ENCODE data around the gene SRGAP3.

SRGAP3 gene

GRCh38 chr3:9271903-9272302 lies 22.5 kb upstream of the SRGAP3 start:
- ATAC-seq (no peak), DNase-seq (no peak)
- Mint-ChIP-seq H3K9me3 (peaks cover 4 to 8% of the 10 kb centered on the region in 2 donors), H3K27me3 (no peaks in the 10 kb centered on the region), H3K4me3 (no peak overlapping the region), H3K4me1 (no peaks in the 10 kb centered on the region), H3K27ac (no peak overlapping the region)

GRCh38 chr3:9270704-9271103 lies 21.3 kb upstream of the SRGAP3 start:
- Mint-ChIP-seq H3K4me3 (no peak overlapping the region), H3K27ac (no peak overlapping the region), H3K4me1 (no peaks in the 10 kb centered on the region), H3K27me3 (no peaks in the 10 kb centered on the region), H3K9me3 (peaks cover 4 to 8% of the 10 kb centered on the region in 2 donors)
- no peak for ATAC-seq
- DNase-seq = no peak

GRCh38 chr3:9266716-9267115 lies 17.3 kb upstream of the SRGAP3 start:
- DNase-seq (no peak), ATAC-seq (no peak)
- no peak overlapping the region for H3K4me3 Mint-ChIP-seq
- H3K4me1 Mint-ChIP-seq = no peaks in the 10 kb centered on the region
- H3K27me3 Mint-ChIP-seq = no peaks in the 10 kb centered on the region
- no peak overlapping the region for H3K27ac Mint-ChIP-seq
- no peaks in the 10 kb centered on the region for H3K9me3 Mint-ChIP-seq

GRCh38 chr3:9260305-9260704 lies 10.9 kb upstream of the SRGAP3 start:
- no peak for ATAC-seq

DNA sequence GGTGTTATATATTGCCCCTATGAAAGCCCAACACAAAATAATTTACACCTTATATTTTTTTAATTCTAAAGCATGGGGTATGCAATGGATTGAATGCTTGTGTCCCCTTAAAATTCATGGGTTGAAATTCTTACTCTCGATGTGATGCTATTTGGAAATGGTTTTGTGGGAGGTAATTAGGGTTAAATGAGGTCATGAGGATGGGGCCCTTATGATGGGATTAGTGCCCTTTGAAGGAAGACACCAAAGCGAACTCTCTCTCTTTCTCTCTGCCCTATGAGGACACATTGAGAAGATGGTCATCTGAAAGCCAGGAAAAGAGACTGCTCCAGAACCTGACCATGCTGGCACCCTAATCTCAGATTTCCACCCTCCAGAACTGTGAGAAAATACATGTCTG lies 7.6 kb upstream of the SRGAP3 start:
- Mint-ChIP-seq H3K27me3 (no peaks in the 10 kb centered on the region), H3K4me1 (no peaks in the 10 kb centered on the region), H3K27ac (no peak overlapping the region), H3K9me3 (peaks cover 0 to 4% of the 10 kb centered on the region in 2 donors), H3K4me3 (no peak overlapping the region)
- DNase-seq (no peak), ATAC-seq (no peak)

More at GRCh38 chr3:9260305-9260704, 10.9 kb upstream of the SRGAP3 start:
- no peak for DNase-seq
- Mint-ChIP-seq H3K27me3 (no peaks in the 10 kb centered on the region), H3K4me3 (no peak overlapping the region), H3K27ac (no peak overlapping the region), H3K4me1 (no peaks in the 10 kb centered on the region), H3K9me3 (peaks cover 0 to 4% of the 10 kb centered on the region in 2 donors)

DNA sequence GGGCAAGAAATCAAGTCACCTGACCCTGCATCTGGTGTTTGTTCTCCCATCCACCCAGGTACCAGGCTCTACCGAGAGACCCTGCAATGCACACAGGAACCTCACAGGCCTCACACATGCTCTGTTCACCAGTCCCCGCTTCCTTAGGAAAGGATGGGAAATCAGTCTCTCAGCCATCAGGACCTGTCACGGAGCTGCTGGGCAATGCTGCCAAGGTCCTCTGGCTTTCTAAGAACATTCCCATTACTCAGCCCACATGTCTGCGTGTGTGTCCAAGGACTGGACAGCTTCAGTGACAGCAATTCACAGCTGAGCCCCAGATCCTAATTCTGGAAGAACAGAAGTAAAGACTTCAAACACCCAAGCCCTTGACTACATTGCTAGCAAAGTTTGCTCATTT lies 6.5 kb upstream of the SRGAP3 start:
- H3K4me3 Mint-ChIP-seq = no peak overlapping the region
- H3K27ac Mint-ChIP-seq = no peak overlapping the region
- no peaks in the 10 kb centered on the region for H3K4me1 Mint-ChIP-seq
- DNase-seq (no peak), ATAC-seq (no peak)
- no peaks in the 10 kb centered on the region for H3K9me3 Mint-ChIP-seq
- no peaks in the 10 kb centered on the region for H3K27me3 Mint-ChIP-seq

DNA sequence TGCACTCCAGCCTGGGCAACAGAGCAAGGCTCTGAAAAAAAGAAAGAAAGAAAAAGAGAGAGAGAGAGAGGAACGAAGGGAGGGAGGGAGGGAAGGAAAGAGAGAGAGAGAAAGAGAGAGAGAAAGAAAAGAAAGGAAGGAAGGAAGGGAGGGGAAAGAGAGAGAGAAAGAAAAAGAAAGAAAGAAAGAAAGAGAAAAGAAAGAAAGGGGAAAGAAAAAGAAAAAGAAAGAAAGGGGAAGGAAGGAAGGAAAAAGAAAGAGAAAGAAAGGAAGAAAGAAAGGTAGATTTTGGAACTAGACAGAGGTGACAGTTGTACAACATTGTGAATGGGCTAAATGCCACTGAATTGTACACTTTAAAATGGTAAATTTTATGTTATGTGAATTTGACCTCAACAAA lies 5.3 kb upstream of the SRGAP3 start:
- DNase-seq (no peak), ATAC-seq (no peak)
- Mint-ChIP-seq H3K9me3 (no peaks in the 10 kb centered on the region), H3K4me3 (no peak overlapping the region), H3K4me1 (peaks cover 4% of the 10 kb centered on the region), H3K27ac (no peak overlapping the region), H3K27me3 (no peaks in the 10 kb centered on the region)

DNA sequence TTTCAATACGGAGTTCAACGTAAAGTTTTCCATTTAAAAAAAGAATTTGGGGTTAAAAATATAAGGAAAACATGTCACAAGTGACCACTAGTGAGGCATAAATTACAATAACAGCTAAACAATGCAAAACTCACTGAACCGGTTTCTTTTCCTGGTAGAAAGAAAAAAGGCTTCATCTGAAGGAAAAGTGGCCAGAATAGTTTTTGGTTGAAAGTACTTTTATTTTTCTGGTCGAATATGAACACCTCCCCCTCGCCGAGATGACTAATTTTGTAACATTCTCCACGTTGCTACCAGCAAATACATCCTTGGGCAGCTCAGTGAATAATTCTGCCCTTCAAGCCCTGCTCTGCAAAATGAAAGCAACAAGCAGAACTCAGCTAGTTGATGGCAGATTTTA lies 3.9 kb upstream of the SRGAP3 start:
- no peak overlapping the region for H3K4me3 Mint-ChIP-seq
- no peak for DNase-seq

GRCh38 chr3:9251055-9251786 lies 1.8 kb upstream of the SRGAP3 start:
- Mint-ChIP-seq H3K4me3 (no peak overlapping the region), H3K9me3 (no peaks in the 10 kb centered on the region), H3K27ac (peak overlapping the region in 1 of 2 donors; percentile 7), H3K27me3 (no peaks in the 10 kb centered on the region), H3K4me1 (peaks cover 22% of the 10 kb centered on the region)
- DNase-seq = no peak
- ATAC-seq = no peak

More for the DNA sequence above, 3.9 kb upstream of the SRGAP3 start:
- no peaks in the 10 kb centered on the region for H3K9me3 Mint-ChIP-seq
- no peaks in the 10 kb centered on the region for H3K27me3 Mint-ChIP-seq
- ATAC-seq = no peak
- peaks cover 18% of the 10 kb centered on the region for H3K4me1 Mint-ChIP-seq
- no peak overlapping the region for H3K27ac Mint-ChIP-seq

DNA sequence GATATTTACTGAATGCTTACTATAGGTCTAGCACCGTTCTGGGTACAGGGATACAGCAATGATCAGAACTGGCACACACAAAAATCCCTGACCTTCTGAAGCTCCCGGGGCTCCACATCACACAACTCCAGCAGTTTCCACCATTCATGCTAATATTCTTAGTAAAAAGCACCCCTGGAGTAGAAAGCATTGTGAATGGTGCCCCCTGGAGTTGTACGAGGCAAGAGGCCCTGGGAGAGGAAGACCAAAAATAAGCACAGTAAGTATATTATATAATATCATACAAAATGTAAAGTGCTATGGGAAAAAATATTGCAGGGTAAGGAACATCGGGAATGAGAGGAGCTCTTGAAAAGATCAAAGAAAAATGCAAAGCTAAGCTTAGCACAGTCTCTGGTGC lies 790 bp upstream of the SRGAP3 start:
- Mint-ChIP-seq H3K27ac (no peak overlapping the region), H3K27me3 (no peaks in the 10 kb centered on the region), H3K9me3 (no peaks in the 10 kb centered on the region), H3K4me3 (no peak overlapping the region), H3K4me1 (peaks cover 22% of the 10 kb centered on the region)
- ATAC-seq = no peak
- no peak for DNase-seq

DNA sequence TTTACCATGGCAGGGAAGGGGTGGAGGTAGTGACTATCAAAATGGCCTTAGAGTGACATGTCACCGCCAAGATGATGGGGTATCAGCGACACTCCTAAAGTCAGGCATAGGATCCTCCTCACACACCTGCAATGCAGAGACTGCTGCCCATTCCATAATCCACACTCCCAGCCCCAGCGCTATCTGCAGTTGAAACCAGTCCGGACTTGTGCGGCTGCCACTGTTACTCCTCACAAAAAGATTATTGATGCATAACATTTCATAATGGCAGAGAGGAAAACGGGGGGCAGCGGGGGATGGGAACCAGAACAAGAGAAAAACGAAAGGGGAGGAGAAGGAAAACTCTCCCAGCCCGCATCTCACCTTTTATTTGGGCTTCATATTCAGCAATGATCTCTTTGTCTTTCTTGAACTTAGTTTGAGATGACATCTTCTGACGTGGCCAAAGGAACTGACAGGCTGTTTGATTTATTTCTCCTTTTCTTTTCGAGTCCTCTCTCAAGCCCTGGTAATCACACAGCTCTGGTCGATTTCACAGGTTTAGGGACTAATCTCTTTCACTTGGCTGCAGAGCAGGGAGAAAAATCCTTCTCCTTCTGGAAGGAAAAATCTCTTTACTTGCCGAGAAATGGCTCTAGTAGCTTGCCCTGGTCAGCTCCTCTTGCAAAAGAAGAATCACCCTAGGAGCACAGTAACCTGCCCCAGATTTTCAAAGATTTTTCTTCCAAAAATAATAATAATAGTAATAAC lies 749 bp downstream of the SRGAP3 start:
- Mint-ChIP-seq H3K4me3 (peak overlapping the region; percentile 81 to 85), H3K9me3 (no peaks in the 10 kb centered on the region), H3K27ac (no peak overlapping the region), H3K27me3 (no peaks in the 10 kb centered on the region), H3K4me1 (peaks cover 22% of the 10 kb centered on the region)
- DNase-seq = no peak
- no peak for ATAC-seq

- peaks cover 22% of the 10 kb centered on the region for H3K4me1 Mint-ChIP-seq
- H3K9me3 Mint-ChIP-seq = no peaks in the 10 kb centered on the region
- no peak for ATAC-seq
- DNase-seq = no peak
- H3K27me3 Mint-ChIP-seq = no peaks in the 10 kb centered on the region
- H3K4me3 Mint-ChIP-seq = peak overlapping the region; percentile 81 to 85
- H3K27ac Mint-ChIP-seq = no peak overlapping the region
Observed at GRCh38 chr3:9247941-9248521, 1.4 kb downstream of the SRGAP3 start.

DNA sequence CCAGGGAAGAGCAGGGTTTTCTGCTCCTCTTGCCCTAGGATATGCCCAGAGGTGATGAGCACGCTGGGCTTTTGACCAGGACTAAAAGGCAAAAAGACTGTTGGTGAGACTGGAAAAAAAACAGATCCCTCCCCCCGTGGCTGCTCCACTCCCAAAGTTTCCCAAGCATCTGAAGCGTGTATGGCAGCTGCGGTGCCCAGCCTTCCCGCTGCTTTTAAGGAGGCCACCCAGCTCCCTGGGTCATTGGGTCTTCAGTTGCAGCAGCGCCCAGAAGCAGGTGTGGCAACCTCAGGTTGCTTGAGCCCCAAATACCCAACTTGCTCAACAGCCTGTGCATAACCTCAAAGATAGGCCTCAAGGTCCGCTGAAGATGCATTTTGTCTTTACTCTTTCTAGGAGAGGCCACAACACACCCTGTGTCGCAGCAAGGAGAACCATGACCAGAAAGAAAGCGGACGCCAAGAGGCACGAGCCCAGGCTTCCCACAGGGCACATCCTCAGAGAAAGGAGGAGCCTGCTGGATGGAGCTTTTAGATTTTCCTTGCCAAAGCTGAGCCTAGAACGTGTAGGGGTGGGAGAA lies 2.0 kb downstream of the SRGAP3 start:
- no peak for ATAC-seq
- Mint-ChIP-seq H3K9me3 (no peaks in the 10 kb centered on the region), H3K4me3 (no peak overlapping the region), H3K4me1 (peaks cover 22% of the 10 kb centered on the region), H3K27me3 (no peaks in the 10 kb centered on the region), H3K27ac (no peak overlapping the region)
- DNase-seq = no peak

DNA sequence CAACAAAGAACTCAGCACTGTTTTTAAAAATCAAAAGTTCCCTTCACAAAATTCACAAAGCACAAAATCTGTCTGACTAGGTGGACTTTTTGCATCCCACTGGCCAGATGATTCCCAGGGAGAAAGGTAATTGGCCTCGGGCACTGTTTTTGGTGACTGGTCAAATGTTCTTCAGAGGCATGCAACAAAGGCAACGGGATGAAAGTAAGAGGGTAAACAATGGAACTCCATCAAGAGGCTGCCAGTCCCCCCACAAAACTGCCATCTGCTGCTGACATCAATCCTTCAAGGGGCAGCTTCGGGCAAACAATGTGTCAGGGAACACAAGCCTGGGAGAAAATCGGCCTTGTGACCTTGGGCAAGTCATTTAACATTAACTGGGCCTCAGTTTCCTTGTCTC lies 3.3 kb downstream of the SRGAP3 start:
- no peak overlapping the region for H3K27ac Mint-ChIP-seq
- peaks cover 22% of the 10 kb centered on the region for H3K4me1 Mint-ChIP-seq
- no peak for ATAC-seq
- no peaks in the 10 kb centered on the region for H3K9me3 Mint-ChIP-seq
- H3K4me3 Mint-ChIP-seq = no peak overlapping the region
- no peak for DNase-seq
- H3K27me3 Mint-ChIP-seq = no peaks in the 10 kb centered on the region

DNA sequence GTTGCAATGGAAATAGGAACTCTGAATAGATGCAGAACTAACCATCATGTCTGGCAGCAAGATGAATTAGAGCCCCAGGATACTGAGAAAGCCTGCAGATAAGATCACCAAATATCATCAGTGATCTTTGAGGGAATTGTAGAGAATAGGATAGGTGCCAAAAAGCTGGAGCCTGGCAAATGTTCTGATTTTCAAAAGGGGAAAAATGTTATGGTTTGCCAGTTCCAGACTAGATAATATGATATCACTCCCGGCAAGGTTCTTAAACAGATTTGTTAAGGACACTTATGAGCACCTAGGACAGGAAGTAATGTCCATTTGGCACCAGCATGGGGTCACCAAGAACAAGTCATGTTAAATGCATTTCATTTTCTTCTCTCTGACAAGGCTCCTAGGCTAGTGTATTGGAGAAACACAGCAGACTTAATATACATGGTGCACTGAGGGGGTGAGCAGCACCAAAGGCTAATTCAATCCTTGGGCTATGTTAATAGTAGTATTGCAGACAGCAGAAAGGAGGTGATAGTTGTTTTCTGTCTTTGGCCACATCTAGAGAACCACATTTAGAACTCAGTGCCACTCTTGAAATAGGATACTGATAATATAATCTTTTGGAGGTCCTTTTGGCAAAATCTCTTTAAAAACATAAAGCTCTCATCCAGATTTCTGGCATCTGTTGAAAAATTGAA lies 4.8 kb downstream of the SRGAP3 start:
- no peak for DNase-seq
- Mint-ChIP-seq H3K27me3 (no peaks in the 10 kb centered on the region), H3K27ac (no peak overlapping the region), H3K4me1 (peaks cover 18% of the 10 kb centered on the region), H3K4me3 (no peak overlapping the region), H3K9me3 (no peaks in the 10 kb centered on the region)
- ATAC-seq = no peak
